NAMALWA (cell line): ENCODE data around the gene KLF9.

Experiments used
- DNase-seq: peaks from one replicate; pipeline ENCODE4 v3.0.0-alpha.2; 2015; ENCODE audit warnings: low spot score

The KLF9 gene

GRCh38 chr9:70355801-70356200, 58.7 kb downstream of the KLF9 start:
- DNase-seq = no peak

- no peak for DNase-seq
These were observed 61.7 kb downstream of the KLF9 start for GRCh38 chr9:70352802-70353201.

- no peak for DNase-seq
These were observed 62.1 kb downstream of the KLF9 start for GRCh38 chr9:70352356-70352755.

- no peak for DNase-seq
These were observed 67.4 kb downstream of the KLF9 start for GRCh38 chr9:70347046-70347445.

- DNase-seq = peak; percentile 46
These were observed 73.9 kb downstream of the KLF9 start for GRCh38 chr9:70340572-70340971.
